Measurements from ENCODE around the gene MMD. TPM values are rescaled to one million over a fixed set of nuclear protein-coding genes. Genes with fewer than 3 reads are reported as not detected.
A peak's percentile ranks its signal among the peaks of the same experiment; 100 is the strongest.

The MMD gene
- total and polyA plus RNA-seq, 2 of the 13 experiments (the other 11 are each of a cell fraction or from before 2014, with no cell fraction given) = 121 to 225 TPM

- no peak for TF ChIP-seq PRDM4 (CRISPR knock-in tag; IDR thresholded peaks at IDR 0.05; ENCODE audit: borderline replicate concordance)
- 0 out of 2 replicates have a peak, but pooled peaks have one; percentile 17 for TF ChIP-seq PATZ1 (CRISPR knock-in tag; IDR thresholded peaks at IDR 0.05)
- TF ChIP-seq ZSCAN5A (CRISPR knock-in tag; IDR thresholded peaks at IDR 0.05; ENCODE audit: borderline replicate concordance) = no peak
- TF ChIP-seq NR2F1 (CRISPR knock-in tag; IDR thresholded peaks at IDR 0.05) = no peak
- no peak for TF ChIP-seq MLLT10 (CRISPR knock-in tag; IDR thresholded peaks at IDR 0.05)
- TF ChIP-seq SNRNP70 (IDR thresholded peaks at IDR 0.05; ENCODE audit: low read depth, low read length) = no peak
- peak; percentile 84 for TF ChIP-seq RAD21 (CRISPR knock-in tag; IDR thresholded peaks at IDR 0.05)
- no peak for TF ChIP-seq NPAS2 (CRISPR knock-in tag; IDR thresholded peaks at IDR 0.05; ENCODE audit: borderline replicate concordance)
- TF ChIP-seq SOX6 (IDR thresholded peaks at IDR 0.05) = no peak
- peak; percentile 45; the same call in 1 of the 2 replicates for TF ChIP-seq SOX6 (CRISPR knock-in tag; IDR thresholded peaks at IDR 0.05)
- no peak for TF ChIP-seq E2F2 (CRISPR knock-in tag; IDR thresholded peaks at IDR 0.05; ENCODE audit: borderline replicate concordance)
- no peak for TF ChIP-seq ZNF230 (CRISPR knock-in tag; IDR thresholded peaks at IDR 0.05)
- TF ChIP-seq ZNF275 (CRISPR knock-in tag; IDR thresholded peaks at IDR 0.05; ENCODE audit: borderline replicate concordance) = no peak; the same call in 1 of the 2 replicates
- no peak for TF ChIP-seq ZBTB37 (CRISPR knock-in tag; IDR thresholded peaks at IDR 0.05)
- TF ChIP-seq TEAD3 (CRISPR knock-in tag; optimal IDR thresholded peaks at IDR 0.05; ENCODE audit: borderline replicate concordance) = peak; percentile 66
- 0 out of 2 replicates have a peak, but pooled peaks have one; percentile 19 for TF ChIP-seq ZNF652 (CRISPR knock-in tag; IDR thresholded peaks at IDR 0.05; ENCODE audit: borderline replicate concordance, low read depth)
- TF ChIP-seq MAFF (IDR thresholded peaks at IDR 0.05; ENCODE audit: low read depth, low read length) = no peak
- no peak for TF ChIP-seq ZNF460 (CRISPR knock-in tag; IDR thresholded peaks at IDR 0.05; ENCODE audit: borderline replicate concordance)
- TF ChIP-seq ZNF580 (CRISPR knock-in tag; IDR thresholded peaks at IDR 0.05; ENCODE audit: borderline replicate concordance, low read depth) = 0 out of 2 replicates have a peak, but pooled peaks have one; percentile 67
Observed at GRCh38 chr17:55348749-55349354, 72.8 kb downstream of the MMD start (continued).
